PC-3 (cell line): ENCODE data around the gene PAQR5. TPM values are rescaled to one million over a fixed set of nuclear protein-coding genes. Genes with fewer than 3 reads are reported as not detected.

ENCODE experiments used
- ATAC-seq: fragments of 200-7000 bp; cut with Tn5 transposase; 2 replicates; pipeline ENCODE4 v1.9.1; 2020; ENCODE audit warnings: mild to moderate bottlenecking, moderate library complexity
- BruUV-seq: library from RNA; stranded (reverse); fragments of 400-500 nt; replicated peaks from 2 replicates; lab custom pipeline; 2021; lab: Mats Ljungman, UMichigan
- CTCF ChIA-PET: fragments of 300-600 bp; sonication (Branson Sonifier 250); formaldehyde crosslinking; loops from one replicate; lab custom pipeline; 2022; ENCODE audit warnings: antibody characterized with exemption; lab: Charles Lee
- POLR2A ChIA-PET: fragments of 300-600 bp; sonication (Branson Sonifier 250); formaldehyde crosslinking; loops from one replicate; lab custom pipeline; 2022; ENCODE audit warnings: antibody characterized with exemption; ENCODE audit not compliant: unreplicated experiment; lab: Charles Lee
- DNase-seq: peaks from one replicate; pipeline ENCODE4 v3.0.0-alpha.2; 2015
- H2AFZ ChIP-seq: fragments of 300-600 bp; sonication (generic); 2 replicates; pipeline ENCODE4 v1.6.0; 2016; ENCODE audit warnings: antibody characterized with exemption, low read length
- H3F3A ChIP-seq: fragments of 300-600 bp; sonication (generic); one replicate; pipeline ENCODE4 v1.6.0; 2017; ENCODE audit warnings: antibody characterized with exemption, low read length, control low read depth, mild to moderate bottlenecking; ENCODE audit not compliant: unreplicated experiment
- H3K27ac ChIP-seq: fragments of 300-600 bp; sonication (generic); 2 replicates; pipeline ENCODE4 v1.5.1; 2016; ENCODE audit warnings: mild to moderate bottlenecking, low read length
- H3K27me3 ChIP-seq: fragments of 300-600 bp; sonication (generic); 2 replicates; pipeline ENCODE4 v1.6.1; 2016; ENCODE audit warnings: low read length, mixed read lengths
- H3K36me3 ChIP-seq: fragments of 300-600 bp; sonication (generic); 2 replicates; pipeline ENCODE4 v1.6.1; 2016; ENCODE audit warnings: low read depth, mixed run types, low read length, mixed read lengths
- H3K4me1 ChIP-seq: fragments of 300-600 bp; sonication (generic); 2 replicates; pipeline ENCODE4 v1.5.1; 2016; ENCODE audit warnings: low read length; ENCODE audit not compliant: insufficient read depth
- H3K4me2 ChIP-seq: fragments of 300-600 bp; sonication (generic); 2 replicates; pipeline ENCODE4 v1.6.0; 2016; ENCODE audit warnings: low read length
- H3K4me3 ChIP-seq: fragments of 300-600 bp; sonication (generic); 2 replicates; pipeline ENCODE4 v1.5.1; 2016; ENCODE audit warnings: mild to moderate bottlenecking, low read length, mixed read lengths
- H3K79me2 ChIP-seq: fragments of 300-600 bp; sonication (generic); 2 replicates; pipeline ENCODE4 v1.6.1; 2017; ENCODE audit warnings: low read length, mixed read lengths
- H3K9ac ChIP-seq: fragments of 300-600 bp; sonication (generic); 2 replicates; pipeline ENCODE4 v1.6.0; 2016; ENCODE audit warnings: mild to moderate bottlenecking, low read length
- H3K9me2 ChIP-seq: fragments of 300-600 bp; sonication (generic); replicated peaks from 2 replicates; pipeline ENCODE4 v1.6.1; 2016; ENCODE audit warnings: mixed run types, low read length, mixed read lengths
- H3K9me3 ChIP-seq: fragments of 300-600 bp; sonication (generic); 2 replicates; pipeline ENCODE4 v1.6.1; 2016; ENCODE audit warnings: low read length, mixed read lengths
- H4K20me1 ChIP-seq: fragments of 300-600 bp; sonication (generic); 2 replicates; pipeline ENCODE4 v1.6.1; 2016; ENCODE audit warnings: low read length, mixed read lengths
- EZH2 ChIP-seq: fragments of 300-600 bp; sonication (generic); IDR thresholded peaks from one replicate; pipeline ENCODE4 v1.6.1; 2017; ENCODE audit warnings: antibody characterized with exemption, mild to moderate bottlenecking, low read length; ENCODE audit not compliant: unreplicated experiment
- EZH2phosphoT487 ChIP-seq: fragments of 300-600 bp; sonication (generic); IDR thresholded peaks from 2 replicates; pipeline ENCODE4 v1.6.1; 2018; ENCODE audit warnings: mild to moderate bottlenecking, antibody characterized with exemption, low read length, borderline replicate concordance
- intact Hi-C: fragments of 100-400 bp; cut with micrococcal nuclease; formaldehyde crosslinking; loops from 2 replicates; pipeline ENCODE4 v1.9.0; 2023
- total RNA-seq: library from RNA; depleted of rRNA; stranded (reverse); fragments of >200 nt; gene quantifications from 2 replicates; pipeline ENCODE4 v1.2.3, GENCODE V29; 2014
- TF ChIP-seq, protein P1 (sequence below): fragments of 300-600 bp; sonication (generic); conservative IDR thresholded peaks from 2 replicates; pipeline ENCODE4 v1.5.1; 2017; ENCODE audit warnings: antibody characterized with exemption, low read depth, mild to moderate bottlenecking, low read length

The PAQR5 gene
- total RNA-seq, 1 experiment from 2014 or later, result 12.2 TPM

DNA sequence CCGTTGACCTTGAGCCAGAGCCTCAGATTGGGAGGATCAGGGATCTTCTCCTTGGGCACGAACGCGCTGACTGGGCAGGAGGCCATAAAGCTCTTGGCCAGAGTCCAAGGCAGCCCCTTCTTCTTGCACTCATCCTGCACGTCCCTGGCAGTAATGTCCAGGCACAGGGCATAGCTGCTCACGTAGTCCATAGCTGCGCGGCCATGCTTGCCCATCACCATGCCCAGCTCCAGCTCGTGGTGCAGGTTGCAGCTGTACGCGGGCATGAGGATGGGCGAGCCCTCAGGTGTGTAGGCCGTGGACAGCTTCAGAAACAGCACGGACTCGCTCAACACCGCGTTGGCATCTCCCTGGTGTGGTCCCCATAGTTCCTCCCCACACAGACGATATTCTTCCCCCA is 136.0 kb downstream of the PAQR5 start:
- intact Hi-C loops, result no loop called here
- no peak for DNase-seq
- H3K9me2 ChIP-seq, result no peaks in the 10 kb centered on the region
- POLR2A ChIA-PET, result no interaction called here
- H3K27ac ChIP-seq, result no peak overlapping the region
- peaks cover 79% of the 10 kb centered on the region for H3K36me3 ChIP-seq
- no peak overlapping the region for H3K4me2 ChIP-seq
- peaks cover 12% of the 10 kb centered on the region; the same call in 1 of the 2 replicates for H3K79me2 ChIP-seq
- BruUV-seq, result no TSS peak
- ATAC-seq, result no peak
- no peaks in the 10 kb centered on the region for H3K27me3 ChIP-seq
- no peak overlapping the region for H3K4me3 ChIP-seq
- TF ChIP-seq EZH2phosphoT487, result no peak
- no peak for TF ChIP-seq EZH2
- TF ChIP-seq, protein P1, sequence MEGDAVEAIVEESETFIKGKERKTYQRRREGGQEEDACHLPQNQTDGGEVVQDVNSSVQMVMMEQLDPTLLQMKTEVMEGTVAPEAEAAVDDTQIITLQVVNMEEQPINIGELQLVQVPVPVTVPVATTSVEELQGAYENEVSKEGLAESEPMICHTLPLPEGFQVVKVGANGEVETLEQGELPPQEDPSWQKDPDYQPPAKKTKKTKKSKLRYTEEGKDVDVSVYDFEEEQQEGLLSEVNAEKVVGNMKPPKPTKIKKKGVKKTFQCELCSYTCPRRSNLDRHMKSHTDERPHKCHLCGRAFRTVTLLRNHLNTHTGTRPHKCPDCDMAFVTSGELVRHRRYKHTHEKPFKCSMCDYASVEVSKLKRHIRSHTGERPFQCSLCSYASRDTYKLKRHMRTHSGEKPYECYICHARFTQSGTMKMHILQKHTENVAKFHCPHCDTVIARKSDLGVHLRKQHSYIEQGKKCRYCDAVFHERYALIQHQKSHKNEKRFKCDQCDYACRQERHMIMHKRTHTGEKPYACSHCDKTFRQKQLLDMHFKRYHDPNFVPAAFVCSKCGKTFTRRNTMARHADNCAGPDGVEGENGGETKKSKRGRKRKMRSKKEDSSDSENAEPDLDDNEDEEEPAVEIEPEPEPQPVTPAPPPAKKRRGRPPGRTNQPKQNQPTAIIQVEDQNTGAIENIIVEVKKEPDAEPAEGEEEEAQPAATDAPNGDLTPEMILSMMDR, result no peak
- no peaks in the 10 kb centered on the region for H3K9me3 ChIP-seq
- H3K9ac ChIP-seq, result no peak overlapping the region
- H3K4me1 ChIP-seq, result no peaks in the 10 kb centered on the region
- CTCF ChIA-PET, result no interaction called here
- H4K20me1 ChIP-seq, result peaks cover 10% of the 10 kb centered on the region; the same call in 1 of the 2 replicates
- no peaks in the 10 kb centered on the region for H3F3A ChIP-seq
- H2AFZ ChIP-seq, result no peak overlapping the region

- H3K27ac ChIP-seq, result no peak overlapping the region
- no peaks in the 10 kb centered on the region for H3K4me1 ChIP-seq
- H3K27me3 ChIP-seq, result no peaks in the 10 kb centered on the region
- no peak overlapping the region for H2AFZ ChIP-seq
- peaks cover 9% of the 10 kb centered on the region; the same call in 1 of the 2 replicates for H3K79me2 ChIP-seq
- H3K36me3 ChIP-seq, result peaks cover 78% of the 10 kb centered on the region
- TF ChIP-seq EZH2phosphoT487, result no peak
- no peak for TF ChIP-seq EZH2
- TF ChIP-seq, protein P1, result no peak
- H3K4me3 ChIP-seq, result no peak overlapping the region
- no peaks in the 10 kb centered on the region for H3F3A ChIP-seq
- intact Hi-C loops, result no loop called here
- ATAC-seq (no peak), DNase-seq (no peak)
- peaks cover 6% of the 10 kb centered on the region; the same call in 1 of the 2 replicates for H4K20me1 ChIP-seq
- H3K9me2 ChIP-seq, result no peaks in the 10 kb centered on the region
- ChIA-PET POLR2A (interaction anchor here (0.9 kb wide), 1 partner anchor 22 kb away, joined by 3 read pairs; the partner anchor contains the start of gene KIF23), CTCF (no interaction called here)
- BruUV-seq, result no TSS peak
- H3K9ac ChIP-seq, result no peak overlapping the region
- H3K9me3 ChIP-seq, result no peaks in the 10 kb centered on the region
- no peak overlapping the region for H3K4me2 ChIP-seq
Observed at GRCh38 chr15:69435985-69436384, 137.3 kb downstream of the PAQR5 start.

DNA sequence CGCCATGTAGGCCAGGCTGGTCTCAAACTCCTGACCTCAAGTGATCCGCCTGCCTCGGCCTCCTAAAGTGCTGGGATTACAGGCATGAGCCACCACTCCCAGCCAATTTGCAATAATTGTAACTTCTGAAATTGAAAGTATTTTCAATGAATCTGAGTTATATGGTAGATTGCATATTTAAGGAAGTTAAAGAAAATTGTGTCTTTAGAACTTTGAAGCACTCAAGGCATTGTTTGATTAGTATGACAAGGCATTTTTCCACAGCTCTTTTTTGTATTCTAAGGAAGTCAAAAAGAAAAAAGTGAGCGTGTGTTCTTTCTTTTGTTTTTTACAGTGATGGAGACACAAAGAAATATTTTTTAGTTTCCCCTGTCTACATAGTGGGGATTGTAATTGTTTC is 138.2 kb downstream of the PAQR5 start:
- BruUV-seq, result no TSS peak
- Histone ChIP-seq H3K79me2 (peaks cover 9% of the 10 kb centered on the region; the same call in 1 of the 2 replicates), H3K9ac (no peak overlapping the region), H3K9me2 (no peaks in the 10 kb centered on the region), H3K9me3 (no peaks in the 10 kb centered on the region), H3K36me3 (peaks cover 79% of the 10 kb centered on the region), H3K4me2 (no peak overlapping the region), H3K27me3 (no peaks in the 10 kb centered on the region), H3F3A (no peaks in the 10 kb centered on the region), H3K4me3 (no peak overlapping the region), H3K27ac (no peak overlapping the region), H3K4me1 (no peaks in the 10 kb centered on the region), H2AFZ (no peak overlapping the region), H4K20me1 (peaks cover 6% of the 10 kb centered on the region; the same call in 1 of the 2 replicates)
- DNase-seq (no peak), ATAC-seq (no peak)
- CTCF ChIA-PET, result no interaction called here
- intact Hi-C loops, result no loop called here
- TF ChIP-seq EZH2phosphoT487, result no peak
- POLR2A ChIA-PET, result no interaction called here
